Fibroblast of lung (primary cell): ENCODE data around the gene GOLPH3. TPM values are rescaled to one million over a fixed set of nuclear protein-coding genes. Genes with fewer than 3 reads are reported as not detected.
"Not testable (repeated sequence)": the region's sequence is repeated elsewhere in the genome, so short reads cannot be mapped to it uniquely, and the experiment has no call there.

Experiments used
- DNase-seq, 2 donors: peaks; one replicate each; pipeline versions ENCODE4 v3.0.0 to v3.0.0-alpha.2; 2010; ENCODE audit warnings: low read depth in 2 of 2
- H2AFZ ChIP-seq: 2 replicates; pipeline ENCODE4 v1.5.1; 2012; ENCODE audit warnings: low read length, control low read depth, inconsistent platforms
- H3K27ac ChIP-seq: 2 replicates; pipeline ENCODE4 v1.5.1; 2011; ENCODE audit warnings: low read length, control low read depth; ENCODE audit not compliant: insufficient read depth
- H3K27me3 ChIP-seq: 2 replicates; pipeline ENCODE4 v1.5.1; 2011; ENCODE audit warnings: mild to moderate bottlenecking, low read length; ENCODE audit not compliant: control insufficient read depth, insufficient read depth
- H3K36me3 ChIP-seq: 2 replicates; pipeline ENCODE4 v1.5.1; 2011; ENCODE audit warnings: low read length; ENCODE audit not compliant: control insufficient read depth, insufficient read depth
- H3K4me1 ChIP-seq: 2 replicates; pipeline ENCODE4 v1.5.1; 2011; ENCODE audit warnings: low read length; ENCODE audit not compliant: control insufficient read depth, insufficient read depth; ENCODE audit errors: extremely low read depth
- H3K4me2 ChIP-seq: 2 replicates; pipeline ENCODE4 v1.5.1; 2011; ENCODE audit warnings: low read length, control low read depth; ENCODE audit not compliant: insufficient read depth; ENCODE audit errors: extremely low read depth
- H3K4me3 ChIP-seq, 4 experiments: fragments of 200-600 bp in 1 of 4; sonication (generic) in 1 of 4; replicated peaks in 1 of 4; 2 replicates each; pipeline ENCODE4 v1.5.1; 2011 to 2016; ENCODE audit warnings: low read length in 4 of 4, low read depth in 3 of 4, mild to moderate bottlenecking in 3 of 4, control low read depth in 2 of 4, inconsistent platforms in 1 of 4, mixed read lengths in 1 of 4; ENCODE audit not compliant: insufficient read depth in 1 of 4; ENCODE audit errors: control extremely low read depth in 1 of 4
- H3K79me2 ChIP-seq: 2 replicates; pipeline ENCODE4 v1.5.1; 2012; ENCODE audit warnings: mild to moderate bottlenecking, low read length, inconsistent platforms; ENCODE audit not compliant: control insufficient read depth, insufficient read depth
- H3K9ac ChIP-seq: 2 replicates; pipeline ENCODE4 v1.5.1; 2011; ENCODE audit warnings: mild to moderate bottlenecking, low read length, control low read depth; ENCODE audit not compliant: insufficient read depth
- H3K9me3 ChIP-seq: 2 replicates; pipeline ENCODE4 v1.5.1; 2012; ENCODE audit warnings: low read depth, low read length; ENCODE audit not compliant: control insufficient read depth, insufficient read depth
- H4K20me1 ChIP-seq: 2 replicates; pipeline ENCODE4 v1.5.1; 2011; ENCODE audit warnings: low read length; ENCODE audit not compliant: control insufficient read depth, insufficient read depth; ENCODE audit errors: extremely low read depth
- CTCF ChIP-seq, 2 donors: IDR thresholded peaks in 1 of 2; conservative IDR thresholded peaks in 1 of 2; 1 replicate in 1 of 2; 2 replicates in 1 of 2; pipeline ENCODE4 v1.5.1; 2011 to 2012; ENCODE audit warnings: low read length in 2 of 2, control low read depth in 1 of 2, inconsistent platforms in 1 of 2, low read depth in 1 of 2, mild to moderate bottlenecking in 1 of 2
- EZH2 ChIP-seq: IDR thresholded peaks from 2 replicates; pipeline ENCODE4 v1.5.1; 2012; ENCODE audit warnings: low read length, control low read depth, mild to moderate bottlenecking; ENCODE audit errors: missing control alignments
- polyA plus RNA-seq, 2 donors: library from polyadenylated mRNA; depleted of rRNA in 1 of 2; stranded (reverse) in 1 of 2; unstranded in 1 of 2; fragments of >200 nt; gene quantifications; 2 replicates each; pipeline ENCODE4 v1.2.1, GENCODE V29; 2011 to 2012; ENCODE audit warnings: missing spikeins in 1 of 2
- total RNA-seq: library from RNA; depleted of rRNA; stranded (reverse); fragments of >200 nt; gene quantifications from 2 replicates; pipeline ENCODE4 v1.2.1, GENCODE V29; 2014

GOLPH3 gene
- total and polyA plus RNA-seq, 2 donors (not counting 1 experiment from before 2014, with no cell fraction given) = 81.4 to 103 TPM

GRCh38 chr5:32210151-32210550 is 36.0 kb upstream of the GOLPH3 start:
- Histone ChIP-seq H2AFZ (no peak overlapping the region), H3K4me1 (no peaks in the 10 kb centered on the region), H4K20me1 (no peaks in the 10 kb centered on the region), H3K9me3 (no peaks in the 10 kb centered on the region), H3K4me2 (no peak overlapping the region), H3K79me2 (no peaks in the 10 kb centered on the region), H3K36me3 (no peaks in the 10 kb centered on the region), H3K27me3 (no peaks in the 10 kb centered on the region), H3K9ac (no peak overlapping the region), H3K4me3 (no peak overlapping the region), H3K27ac (no peak overlapping the region)
- no peak for DNase-seq
- TF ChIP-seq CTCF (conservative IDR thresholded peaks at IDR 0.05 in 1 of 2, IDR thresholded peaks at IDR 0.05 in 1 of 2; ENCODE audit: low read depth in 1 of 2, low read length in 2 of 2) (no peak), EZH2 (no peak)

GRCh38 chr5:32208837-32209236 is 34.7 kb upstream of the GOLPH3 start:
- H3K9me3 ChIP-seq, H3K4me2 ChIP-seq, H2AFZ ChIP-seq, H3K36me3 ChIP-seq, H3K27me3 ChIP-seq, H3K4me3 ChIP-seq, H3K79me2 ChIP-seq, DNase-seq, H3K9ac ChIP-seq, H3K4me1 ChIP-seq, H3K27ac ChIP-seq, H4K20me1 ChIP-seq: not testable (repeated sequence)

GRCh38 chr5:32207355-32207634 is 33.2 kb upstream of the GOLPH3 start:
- H3K4me1 ChIP-seq = no peaks in the 10 kb centered on the region
- no peak overlapping the region for H3K4me2 ChIP-seq
- H3K79me2 ChIP-seq = no peaks in the 10 kb centered on the region
- no peaks in the 10 kb centered on the region for H3K27me3 ChIP-seq
- no peak overlapping the region for H3K27ac ChIP-seq
- H3K4me3 ChIP-seq = no peak overlapping the region
- H3K36me3 ChIP-seq = no peaks in the 10 kb centered on the region
- TF ChIP-seq CTCF (conservative IDR thresholded peaks at IDR 0.05 in 1 of 2, IDR thresholded peaks at IDR 0.05 in 1 of 2; ENCODE audit: low read depth in 1 of 2, low read length in 2 of 2) (no peak), EZH2 (no peak)
- no peaks in the 10 kb centered on the region for H3K9me3 ChIP-seq
- no peak overlapping the region for H3K9ac ChIP-seq
- no peaks in the 10 kb centered on the region for H4K20me1 ChIP-seq
- no peak for DNase-seq
- H2AFZ ChIP-seq = no peak overlapping the region
